GM12873 (cell line): Measurements from ENCODE around the gene AFAP1L1.

Source experiments
- CTCF ChIP-seq: IDR thresholded peaks from 2 replicates; pipeline ENCODE4 v1.5.1; 2012; ENCODE audit warnings: low read depth, mild to moderate bottlenecking, moderate library complexity, low read length, control low read depth; ENCODE audit not compliant: insufficient read depth; ENCODE audit errors: missing control alignments

Gene AFAP1L1

GRCh38 chr5:149273237-149273636 is 1.6 kb downstream of the AFAP1L1 start:
- no peak for TF ChIP-seq CTCF

- TF ChIP-seq CTCF, result no peak
Measured at GRCh38 chr5:149273950-149274349, 2.3 kb downstream of the AFAP1L1 start.

GRCh38 chr5:149274939-149275338 is 3.3 kb downstream of the AFAP1L1 start:
- no peak for TF ChIP-seq CTCF

GRCh38 chr5:149277801-149278200 is 6.1 kb downstream of the AFAP1L1 start:
- TF ChIP-seq CTCF, result no peak

- TF ChIP-seq CTCF, result no peak
Measured at GRCh38 chr5:149278451-149279210, 7.0 kb downstream of the AFAP1L1 start.

GRCh38 chr5:149279661-149280060 is 8.0 kb downstream of the AFAP1L1 start:
- no peak for TF ChIP-seq CTCF

GRCh38 chr5:149280124-149280523 is 8.5 kb downstream of the AFAP1L1 start:
- TF ChIP-seq CTCF, result no peak
